HG02973 (cell line): ENCODE data around the gene SATB1.
"Not testable (repeated sequence)": the region's sequence is repeated elsewhere in the genome, so short reads cannot be mapped to it uniquely, and the experiment has no call there.

Source experiments
- ATAC-seq: cut with Tn5 transposase; IDR thresholded peaks from one replicate; pipeline ENCODE4 v1.9.1; 2021; ENCODE audit warnings: moderate library complexity; ENCODE audit not compliant: unreplicated experiment

The SATB1 gene

DNA sequence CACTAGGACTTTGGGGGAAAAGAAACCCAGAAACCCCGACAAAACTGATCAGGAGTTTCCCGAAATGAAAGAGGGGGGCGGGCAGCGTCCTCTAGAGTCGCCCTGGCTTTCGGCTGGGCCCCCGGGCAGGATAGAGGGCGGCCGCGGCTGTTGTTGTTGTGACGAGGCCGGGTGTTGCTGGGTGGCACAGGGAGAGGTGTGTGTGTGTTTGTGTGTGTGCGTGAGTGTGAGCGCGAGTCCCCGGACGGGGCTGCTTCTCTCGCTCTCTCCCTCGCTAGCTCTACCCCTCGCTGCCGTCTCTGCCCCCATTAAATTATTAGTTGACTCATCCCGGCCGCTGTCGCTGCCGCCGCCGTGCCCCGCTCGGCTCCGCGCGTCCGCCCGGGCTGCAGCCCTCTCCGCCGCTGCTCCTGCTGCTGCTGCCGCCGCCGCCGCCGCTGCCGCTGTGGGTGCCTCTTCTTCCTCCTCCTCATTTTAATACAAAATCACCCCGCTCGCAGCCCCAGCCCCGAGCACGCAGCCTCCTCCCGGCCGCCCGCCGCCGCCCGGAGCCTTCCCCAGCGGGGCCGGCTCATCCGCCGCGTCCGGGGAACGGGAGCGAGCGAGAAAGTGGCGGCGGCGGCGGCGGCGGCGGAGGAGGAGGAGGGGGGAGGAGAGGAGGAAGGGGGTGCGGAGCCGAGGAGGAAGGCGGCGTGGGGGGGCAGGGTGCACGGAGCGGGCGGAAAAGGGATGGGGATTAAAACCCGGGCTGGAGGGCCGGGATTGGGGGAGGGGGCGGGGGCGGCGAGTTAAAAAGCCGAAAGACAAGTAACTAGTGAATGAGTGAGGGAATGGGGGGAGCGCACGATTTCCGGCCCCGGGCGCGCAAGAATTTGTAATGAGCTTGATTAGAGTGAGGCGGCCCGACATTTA lies at the start of gene SATB1:
TSS of gene SATB1 (minus strand) at position 611 of the 912 bp plus-strand sequence. CDS start 4,372 bp downstream, outside the sequence.
- ATAC-seq = peak; percentile 46

DNA sequence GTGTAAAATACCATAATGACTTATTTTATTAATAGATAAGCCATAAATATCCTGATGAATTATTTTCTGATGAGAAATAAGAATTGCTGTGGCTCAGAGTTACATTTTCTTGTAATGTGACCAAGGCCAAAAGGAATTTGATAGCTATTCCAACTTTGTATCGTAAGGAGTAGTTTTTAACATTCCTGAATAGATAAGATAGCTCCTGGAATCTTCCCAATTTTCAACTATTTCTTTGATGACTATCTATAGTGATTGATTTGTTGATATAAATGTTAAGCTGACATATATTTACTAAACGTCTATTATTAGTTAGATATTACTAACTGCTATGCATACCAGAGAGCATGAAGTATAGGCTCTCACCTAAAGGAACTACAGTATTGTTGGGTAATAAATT lies 49.1 kb upstream of the SATB1 start:
- no peak for ATAC-seq

DNA sequence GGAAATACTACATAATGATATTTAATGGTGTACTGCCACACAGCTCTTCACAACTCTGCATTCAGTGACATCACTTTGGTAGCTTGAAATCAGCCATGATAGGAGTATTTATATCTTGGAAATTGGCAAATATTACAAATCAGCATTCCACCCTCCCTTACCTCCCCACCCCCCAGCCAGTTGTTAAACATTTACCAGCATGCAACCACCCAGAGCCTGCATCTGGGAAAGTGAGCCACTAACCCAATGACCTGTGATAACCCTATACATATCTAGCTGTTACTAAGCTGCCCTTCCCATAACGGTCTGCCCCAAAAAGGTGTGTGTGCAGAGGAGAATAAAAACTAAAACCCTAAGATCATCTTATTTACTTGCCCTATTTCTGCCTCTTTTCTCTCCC lies 44.6 kb upstream of the SATB1 start:
- ATAC-seq = no peak

GRCh38 chr3:18466136-18466535 lies 41.0 kb upstream of the SATB1 start:
- ATAC-seq = no peak

- ATAC-seq = no peak
Observed at GRCh38 chr3:18454766-18455165, 29.6 kb upstream of the SATB1 start.

- not testable (repeated sequence) for ATAC-seq
Observed at GRCh38 chr3:18449618-18450017, 24.5 kb upstream of the SATB1 start.

DNA sequence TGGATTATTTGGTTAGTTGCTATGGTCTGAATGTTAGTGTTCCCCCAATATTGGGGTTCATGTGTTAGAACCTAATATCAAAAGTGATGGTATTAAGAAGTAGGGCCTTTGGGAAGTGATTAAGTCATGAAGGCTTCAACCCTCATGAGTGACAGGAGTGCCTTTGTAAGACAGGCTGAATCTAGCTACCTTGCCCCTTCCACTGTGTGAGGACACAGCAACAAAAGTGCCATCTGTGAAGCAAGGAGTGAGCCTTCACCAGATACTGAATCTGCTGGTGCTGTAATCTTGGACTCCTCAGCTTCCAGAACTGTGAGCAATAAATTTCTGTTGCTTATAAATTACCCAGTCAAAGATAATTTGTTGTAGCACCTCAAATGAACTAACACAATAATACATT lies 22.6 kb upstream of the SATB1 start:
- ATAC-seq = no peak

DNA sequence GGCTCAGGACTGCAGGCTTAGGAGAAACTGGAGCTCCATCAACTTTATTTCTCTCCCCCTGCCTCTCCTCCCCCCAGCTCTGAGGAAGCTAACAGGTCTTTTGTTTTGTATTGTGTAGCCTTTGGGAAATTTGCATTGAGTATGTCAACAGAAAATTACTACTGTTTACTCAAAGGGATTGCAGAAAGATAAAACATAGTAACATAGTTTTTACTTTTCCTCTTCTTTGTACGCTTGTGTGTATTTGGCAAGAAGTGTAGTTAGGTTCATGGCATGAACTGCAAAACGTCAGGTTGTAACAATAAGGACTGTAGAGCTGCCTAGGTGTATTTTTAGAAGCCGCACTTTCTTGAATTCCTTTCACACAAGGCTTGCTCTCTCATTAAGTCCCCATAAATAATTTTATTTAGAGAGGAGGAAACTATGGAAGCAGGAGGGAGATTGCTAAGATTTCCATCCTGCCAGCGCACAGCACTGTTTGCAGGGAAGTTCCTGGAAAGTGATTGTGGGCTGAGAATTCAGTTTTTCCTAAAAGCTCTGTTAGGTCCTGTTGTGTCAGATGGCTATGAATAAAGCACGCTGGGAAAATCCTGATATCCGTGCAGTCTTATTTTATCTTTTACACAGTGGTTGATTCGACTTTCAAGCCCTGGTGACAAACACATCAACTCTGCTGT lies 21.1 kb upstream of the SATB1 start:
- ATAC-seq = no peak

DNA sequence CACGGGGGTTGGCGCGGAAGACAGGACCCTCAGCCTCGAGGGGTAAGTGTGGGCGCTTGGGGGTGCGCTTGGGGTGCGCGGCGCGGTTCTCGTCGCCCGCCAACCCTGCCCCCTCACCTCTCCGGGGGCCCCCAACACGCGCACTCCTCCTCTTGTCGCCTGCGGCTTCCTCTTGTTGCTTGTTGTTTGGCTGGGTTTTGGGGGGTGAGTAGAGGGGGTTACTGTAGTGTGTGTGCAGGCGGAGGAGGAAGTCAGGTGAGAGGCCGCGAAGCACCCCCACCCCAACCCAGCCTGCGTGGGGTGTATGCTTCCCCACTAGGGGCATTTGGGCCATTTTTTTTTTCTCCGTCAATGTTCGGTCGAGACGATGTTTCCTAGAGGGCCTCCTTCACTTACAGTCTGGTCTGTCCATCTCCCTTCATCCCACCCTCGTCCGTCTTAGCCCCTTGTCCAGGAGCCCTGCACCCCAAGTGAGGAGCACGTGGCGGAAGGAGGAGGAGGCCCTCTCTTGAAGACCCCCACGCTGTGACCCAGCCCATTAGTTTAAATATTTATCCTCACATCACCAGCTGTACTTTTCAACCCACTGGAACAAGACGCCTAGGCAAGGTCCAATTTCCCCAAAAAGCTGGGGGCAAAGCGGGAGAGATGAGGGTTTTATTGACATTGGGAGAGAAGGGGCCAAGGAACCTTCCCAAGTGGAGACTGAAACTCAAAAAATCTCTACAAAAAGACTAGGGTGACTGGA lies 20.4 kb upstream of the SATB1 start:
- peak; percentile 13 for ATAC-seq

DNA sequence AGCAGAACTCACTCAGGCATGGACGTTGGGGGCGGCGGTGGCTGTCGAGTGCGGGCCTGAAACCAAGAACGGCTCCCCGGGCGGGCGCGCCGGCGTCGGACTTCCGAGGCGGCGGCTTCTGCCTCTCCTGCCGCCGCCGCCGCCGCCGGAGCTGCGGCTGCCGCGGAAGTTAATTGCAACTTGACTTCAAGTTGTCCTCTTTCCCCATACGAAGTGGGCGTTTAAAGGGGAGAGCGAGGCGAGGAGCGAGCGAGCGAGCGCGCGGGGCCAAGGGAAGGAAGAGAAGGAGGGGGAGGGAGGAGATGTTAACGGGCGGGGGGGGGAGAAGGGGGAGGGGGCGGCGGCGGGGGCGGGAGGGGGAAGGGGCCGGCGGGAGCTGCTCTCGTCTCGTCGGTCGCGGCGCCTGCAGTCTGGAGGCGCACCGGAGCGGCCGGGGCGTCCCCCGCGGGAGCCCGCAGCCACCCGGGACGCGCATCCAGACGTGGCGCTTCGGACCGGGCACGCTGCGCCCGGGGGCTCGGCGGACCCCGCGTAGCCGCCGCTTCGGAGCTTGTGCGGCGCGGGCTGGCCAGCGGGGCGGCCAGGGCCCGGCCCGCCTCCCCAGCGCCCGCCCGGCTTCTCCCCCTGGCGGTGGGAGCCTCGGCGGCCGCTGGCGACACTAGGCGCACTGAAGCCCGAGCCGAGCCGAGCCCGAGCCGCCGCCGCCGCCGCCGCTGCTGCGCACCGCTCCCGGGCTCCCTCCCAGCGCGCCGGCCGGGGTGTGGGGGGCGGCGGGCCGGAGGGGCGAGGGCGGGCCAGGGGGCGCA lies 19.7 kb upstream of the SATB1 start:
- ATAC-seq = peak; percentile 89

- ATAC-seq = no peak
Observed at GRCh38 chr3:18443665-18444594, 18.8 kb upstream of the SATB1 start.

- no peak for ATAC-seq
Observed at GRCh38 chr3:18442756-18443664, 17.9 kb upstream of the SATB1 start.

DNA sequence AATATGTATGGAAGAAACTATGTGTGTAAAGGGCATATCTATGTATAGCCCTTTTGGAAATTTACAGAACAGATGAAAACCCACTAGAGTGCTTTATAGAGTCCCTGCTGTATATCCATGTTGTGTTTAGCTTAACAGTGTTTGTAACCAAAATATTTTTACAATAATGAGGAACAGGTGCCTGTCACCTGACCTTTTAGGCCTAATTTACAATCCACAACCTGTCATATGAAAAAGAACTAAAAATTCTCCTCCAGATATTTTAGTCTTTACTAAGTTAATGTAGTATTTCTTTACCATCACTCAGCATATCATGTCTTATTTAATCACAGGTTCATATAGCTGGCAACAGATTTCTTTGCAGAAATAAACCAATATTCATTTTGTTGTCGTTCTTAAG lies 16.4 kb upstream of the SATB1 start:
- no peak for ATAC-seq

DNA sequence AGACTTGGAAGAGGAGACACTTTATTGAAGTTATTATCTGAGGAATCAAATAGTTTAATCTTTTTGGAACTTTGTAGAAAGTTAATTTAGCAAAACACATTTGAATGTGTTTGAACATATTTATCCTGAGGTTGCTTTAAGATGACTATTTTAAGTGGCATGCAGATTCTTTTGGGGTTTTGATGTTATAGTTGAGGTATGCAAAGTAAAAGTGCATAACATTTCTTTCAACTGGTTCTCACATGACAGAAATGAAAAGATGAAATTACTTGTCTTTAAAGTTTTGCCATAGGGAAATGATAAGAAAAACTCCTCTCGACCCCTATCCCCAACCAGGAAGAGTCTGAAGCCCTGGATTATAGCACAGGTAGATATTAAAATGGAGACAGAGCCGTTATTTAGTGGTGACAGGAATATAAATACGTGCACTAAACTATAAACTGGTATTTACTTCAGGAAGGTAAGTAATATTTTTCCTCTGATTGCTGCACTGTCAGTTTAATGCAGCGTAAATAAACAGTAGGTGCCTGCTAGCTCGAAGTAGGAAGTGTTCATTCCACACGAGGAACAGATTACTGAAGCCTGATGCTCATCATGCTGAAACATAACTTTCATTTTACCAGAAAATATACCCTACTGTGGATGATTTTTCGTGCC lies 15.1 kb upstream of the SATB1 start:
- ATAC-seq = no peak

DNA sequence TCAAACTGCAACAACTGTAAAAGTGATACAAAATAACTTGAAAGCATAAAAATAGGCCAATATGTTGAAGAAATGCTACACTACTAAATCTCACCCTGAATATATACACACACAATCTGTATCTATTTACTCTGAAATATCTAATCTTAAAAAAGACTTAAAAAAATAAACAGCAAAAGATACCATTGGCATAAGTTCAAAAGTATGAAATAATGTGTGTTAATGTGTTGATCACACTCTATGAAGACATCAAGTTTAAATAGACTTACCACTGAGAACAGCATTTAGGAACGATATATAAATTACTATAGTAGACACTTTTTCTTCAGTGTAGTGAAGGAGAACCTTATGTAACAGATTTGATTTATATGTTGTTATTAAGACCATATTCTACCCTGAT lies 14.1 kb upstream of the SATB1 start:
- ATAC-seq = no peak

GRCh38 chr3:18438586-18438985 lies 13.4 kb upstream of the SATB1 start:
- ATAC-seq = no peak

GRCh38 chr3:18436213-18436612 lies 11.1 kb upstream of the SATB1 start:
- ATAC-seq = no peak

DNA sequence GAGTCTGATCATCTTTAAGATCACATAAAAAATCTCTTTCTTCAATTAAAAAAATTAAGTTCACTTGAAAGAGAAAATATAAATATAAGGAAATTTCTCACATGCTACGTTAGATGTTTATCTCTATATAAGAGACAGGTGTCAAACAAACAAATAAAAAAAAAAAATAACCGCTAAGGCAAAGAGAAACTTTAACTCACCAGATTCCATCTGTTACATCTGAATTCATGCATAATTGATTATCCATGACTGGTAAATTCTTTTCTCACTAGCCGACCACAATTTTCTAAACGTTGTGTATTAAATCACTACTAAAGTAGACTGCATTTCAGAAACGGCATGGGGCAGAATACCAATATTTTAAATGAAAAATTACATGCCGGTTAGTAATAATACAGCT lies 9.6 kb upstream of the SATB1 start:
- ATAC-seq = no peak
